BLaER1 treated with 17β-estradiol and CSF1 and Interleukin-3, amounts not matched to agents 10 nM and 100 nM (cell line): Measurements from ENCODE around the gene MOV10.

ENCODE experiments used
- H3K27ac ChIP-seq, 11 experiments: shearing (Covaris generic); formaldehyde crosslinking; 2 replicates each; pipeline ENCODE4 v1.8.1; 2022
- H3K27me3 ChIP-seq, 11 experiments: shearing (Covaris generic); formaldehyde crosslinking; 2 replicates each; pipeline ENCODE4 v1.8.1; 2022
- H3K36me3 ChIP-seq, 11 experiments: shearing (Covaris generic); formaldehyde crosslinking; 2 replicates each; pipeline ENCODE4 v1.8.1; 2022
- H3K4me1 ChIP-seq, 10 experiments: shearing (Covaris generic); formaldehyde crosslinking; 2 replicates each; pipeline ENCODE4 v1.8.1; 2022
- H3K4me2 ChIP-seq, 11 experiments: shearing (Covaris generic); formaldehyde crosslinking; 2 replicates each; pipeline ENCODE4 v1.8.1; 2022
- H3K4me3 ChIP-seq, 10 experiments: shearing (Covaris generic); formaldehyde crosslinking; 2 replicates each; pipeline ENCODE4 v1.8.1; 2022
- H3K9ac ChIP-seq, 11 experiments: shearing (Covaris generic); formaldehyde crosslinking; 2 replicates each; pipeline ENCODE4 v1.8.1; 2022
- H3K9me3 ChIP-seq, 11 experiments: shearing (Covaris generic); formaldehyde crosslinking; replicated peaks in 1 of 11; 2 replicates each; pipeline ENCODE4 v1.8.1; 2022
- H4K20me1 ChIP-seq, 11 experiments: shearing (Covaris generic); formaldehyde crosslinking; 2 replicates each; pipeline ENCODE4 v1.8.1; 2022
- Cebpa-rat ChIP-seq, 11 experiments: shearing (Covaris generic); IDR thresholded peaks; 2 replicates each; pipeline ENCODE4 v1.8.1; 2022

Gene MOV10

DNA sequence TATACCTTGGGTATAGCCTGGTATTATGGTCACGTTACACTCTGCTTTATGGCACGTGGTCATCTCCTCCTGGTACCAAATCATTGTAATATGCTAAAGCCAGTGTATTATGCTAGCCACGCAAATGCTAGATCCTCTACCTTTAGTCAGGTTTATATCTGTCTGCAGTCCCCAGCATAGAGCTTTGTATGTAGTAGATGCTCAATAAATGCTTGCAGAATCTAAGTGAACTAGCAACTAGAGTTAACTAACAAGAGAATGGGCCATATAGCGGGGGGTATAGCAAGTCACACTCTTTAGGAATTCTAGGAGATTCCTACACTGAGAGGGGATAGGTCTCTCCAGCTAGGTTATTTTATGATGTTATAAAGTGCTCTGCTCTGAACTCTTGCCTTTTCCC lies 3.0 kb downstream of the MOV10 start:
- peaks cover 28 to 42% (median 35%) of the 10 kb centered on the region in 10 experiments for H3K4me1 ChIP-seq
- no peak overlapping the region for H3K27ac ChIP-seq
- no peak for TF ChIP-seq Cebpa-rat (IDR thresholded peaks at IDR 0.05)
- H4K20me1 ChIP-seq, result peaks cover 0 to 18% (median 7%) of the 10 kb centered on the region in 11 experiments; a peak in 8 of 22 replicates
- H3K27me3 ChIP-seq, result no peaks in the 10 kb centered on the region
- peaks cover 0 to 16% (median 5%) of the 10 kb centered on the region in 11 experiments; a peak in 14 of 22 replicates for H3K36me3 ChIP-seq
- H3K4me2 ChIP-seq, result peak overlapping the region in 5 of 11 experiments; percentile 30 to 97 (median 92); a peak in 5 of 22 replicates
- H3K9ac ChIP-seq, result no peak overlapping the region
- 0 out of 22 replicates have a peak, but pooled peaks cover 0 to 5% (median 0%) of the 10 kb centered on the region in 11 experiments for H3K9me3 ChIP-seq
- no peak overlapping the region for H3K4me3 ChIP-seq

DNA sequence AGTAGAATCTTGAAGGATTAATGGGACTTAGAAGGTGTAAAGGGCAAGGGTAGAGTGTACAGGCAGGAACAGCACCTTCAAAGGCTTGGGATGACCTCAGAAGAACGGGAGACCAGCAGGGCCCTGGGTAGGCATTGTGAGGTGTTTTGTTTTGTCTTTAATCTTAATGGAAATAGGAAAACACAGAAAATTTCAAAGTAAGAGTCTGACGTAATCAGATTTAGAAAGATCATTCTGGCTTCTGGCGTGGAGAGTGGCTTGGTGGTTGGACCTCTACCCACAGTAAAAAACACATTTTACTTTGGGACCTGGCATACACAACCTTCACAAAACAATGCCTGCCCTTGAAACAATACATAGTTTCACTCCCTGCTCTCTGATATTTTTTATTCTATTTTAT lies 4.1 kb downstream of the MOV10 start:
- peaks cover 17 to 32% (median 25%) of the 10 kb centered on the region in 10 experiments for H3K4me1 ChIP-seq

GRCh38 chr1:112685913-112686312 lies 11.5 kb downstream of the MOV10 start:
- Histone ChIP-seq H4K20me1 (peaks cover 0 to 30% (median 12%) of the 10 kb centered on the region in 11 experiments; a peak in 11 of 22 replicates), H3K27me3 (no peaks in the 10 kb centered on the region), H3K4me1 (peaks cover 0 to 12% (median 9%) of the 10 kb centered on the region in 10 experiments; a peak in 13 of 20 replicates), H3K4me3 (no peak overlapping the region), H3K36me3 (peaks cover 9 to 54% (median 31%) of the 10 kb centered on the region in 11 experiments; a peak in 21 of 22 replicates), H3K9ac (no peak overlapping the region), H3K27ac (no peak overlapping the region), H3K4me2 (peak overlapping the region in 8 of 11 experiments; percentile 4 to 26 (median 20); a peak in 6 of 22 replicates), H3K9me3 (0 out of 22 replicates have a peak, but pooled peaks cover 0 to 3% (median 0%) of the 10 kb centered on the region in 11 experiments)
- TF ChIP-seq Cebpa-rat (IDR thresholded peaks at IDR 0.05), result no peak

More for the DNA sequence above, 4.1 kb downstream of the MOV10 start:
- 0 out of 22 replicates have a peak, but pooled peaks cover 0 to 5% (median 0%) of the 10 kb centered on the region in 11 experiments for H3K9me3 ChIP-seq
- no peak for TF ChIP-seq Cebpa-rat (IDR thresholded peaks at IDR 0.05)
- peaks cover 0 to 8% (median 4%) of the 10 kb centered on the region in 11 experiments; a peak in 7 of 22 replicates for H4K20me1 ChIP-seq
- peaks cover 0 to 16% (median 4%) of the 10 kb centered on the region in 11 experiments; a peak in 11 of 22 replicates for H3K36me3 ChIP-seq
- H3K4me2 ChIP-seq, result no peak overlapping the region
- H3K27me3 ChIP-seq, result no peaks in the 10 kb centered on the region
- H3K4me3 ChIP-seq, result no peak overlapping the region
- H3K27ac ChIP-seq, result no peak overlapping the region
- H3K9ac ChIP-seq, result no peak overlapping the region

GRCh38 chr1:112686417-112686816 lies 12.0 kb downstream of the MOV10 start:
- Histone ChIP-seq H3K4me3 (no peak overlapping the region), H3K27ac (no peak overlapping the region), H3K36me3 (peaks cover 11 to 59% (median 33%) of the 10 kb centered on the region in 11 experiments; a peak in 21 of 22 replicates), H3K4me2 (peak overlapping the region in 8 of 11 experiments; percentile 4 to 26 (median 20); a peak in 6 of 22 replicates), H3K9ac (no peak overlapping the region), H3K27me3 (no peaks in the 10 kb centered on the region), H4K20me1 (peaks cover 0 to 30% (median 12%) of the 10 kb centered on the region in 11 experiments; a peak in 11 of 22 replicates), H3K4me1 (peaks cover 0 to 12% (median 9%) of the 10 kb centered on the region in 10 experiments; a peak in 13 of 20 replicates), H3K9me3 (no peaks in the 10 kb centered on the region)
- no peak for TF ChIP-seq Cebpa-rat (IDR thresholded peaks at IDR 0.05)

DNA sequence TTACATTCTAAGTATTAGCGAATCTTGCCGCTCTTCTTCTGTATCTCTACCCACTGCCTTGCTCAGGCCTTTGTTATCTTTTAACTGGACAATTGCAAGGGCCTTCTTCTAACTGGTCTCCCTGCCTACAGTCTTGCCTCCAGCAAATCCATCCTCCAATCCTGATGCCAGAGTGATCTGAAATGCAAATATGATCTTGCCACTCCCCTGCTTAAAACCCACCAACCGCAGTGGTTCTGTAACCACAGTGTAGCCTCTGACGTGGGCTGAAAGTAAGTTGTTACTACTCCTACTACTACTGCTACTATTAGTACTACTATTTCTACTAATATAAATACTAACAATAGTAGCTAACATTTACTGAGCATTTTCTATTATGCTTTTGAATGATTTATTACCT lies 12.4 kb downstream of the MOV10 start:
- Histone ChIP-seq H3K9ac (no peak overlapping the region), H3K4me2 (0 out of 22 replicates have a peak overlapping the region, but pooled peaks of 1 of the 11 experiments have one; percentile 26), H3K9me3 (no peaks in the 10 kb centered on the region), H3K36me3 (peaks cover 15 to 63% (median 37%) of the 10 kb centered on the region in 11 experiments; a peak in 21 of 22 replicates), H3K27ac (no peak overlapping the region), H3K27me3 (no peaks in the 10 kb centered on the region), H4K20me1 (peaks cover 0 to 30% (median 12%) of the 10 kb centered on the region in 11 experiments; a peak in 11 of 22 replicates), H3K4me1 (peaks cover 0 to 12% (median 9%) of the 10 kb centered on the region in 10 experiments; a peak in 13 of 20 replicates), H3K4me3 (no peak overlapping the region)
- no peak for TF ChIP-seq Cebpa-rat (IDR thresholded peaks at IDR 0.05)

DNA sequence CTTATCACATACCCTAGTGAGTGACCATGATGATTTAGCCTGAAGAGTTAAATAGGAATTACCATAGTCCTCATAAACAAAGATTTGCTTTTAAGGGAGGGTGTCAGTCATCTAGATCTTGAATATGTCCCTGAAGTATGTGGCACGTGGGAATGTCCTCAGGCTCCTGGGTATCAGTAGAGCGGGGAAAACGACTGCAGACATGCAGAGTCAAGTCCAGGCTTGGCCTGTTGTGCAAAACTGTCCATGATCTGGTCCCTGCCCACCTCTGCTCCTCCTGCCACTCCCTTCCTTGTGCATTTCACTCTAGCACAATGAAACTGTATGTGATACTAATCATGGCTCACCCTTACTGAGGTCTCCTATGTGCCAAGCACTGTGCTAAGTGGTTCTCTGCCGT lies 12.9 kb downstream of the MOV10 start:
- no peaks in the 10 kb centered on the region for H3K9me3 ChIP-seq
- no peak overlapping the region for H3K4me3 ChIP-seq
- H3K4me1 ChIP-seq, result peaks cover 0 to 12% (median 9%) of the 10 kb centered on the region in 10 experiments; a peak in 13 of 20 replicates
- peaks cover 20 to 69% (median 42%) of the 10 kb centered on the region in 11 experiments; a peak in 21 of 22 replicates for H3K36me3 ChIP-seq
- TF ChIP-seq Cebpa-rat (IDR thresholded peaks at IDR 0.05), result no peak
- no peak overlapping the region for H3K27ac ChIP-seq
- H3K9ac ChIP-seq, result no peak overlapping the region
- peaks cover 0 to 30% (median 12%) of the 10 kb centered on the region in 11 experiments; a peak in 11 of 22 replicates for H4K20me1 ChIP-seq
- no peak overlapping the region for H3K4me2 ChIP-seq
- no peaks in the 10 kb centered on the region for H3K27me3 ChIP-seq

- no peak overlapping the region for H3K4me3 ChIP-seq
- no peaks in the 10 kb centered on the region for H3K9me3 ChIP-seq
- H3K4me1 ChIP-seq, result peaks cover 0 to 12% (median 9%) of the 10 kb centered on the region in 10 experiments; a peak in 13 of 20 replicates
- H3K27me3 ChIP-seq, result no peaks in the 10 kb centered on the region
- no peak for TF ChIP-seq Cebpa-rat (IDR thresholded peaks at IDR 0.05)
- no peak overlapping the region for H3K4me2 ChIP-seq
- H3K27ac ChIP-seq, result no peak overlapping the region; a peak in 1 of 22 replicates
- no peak overlapping the region for H3K9ac ChIP-seq
- peaks cover 0 to 30% (median 12%) of the 10 kb centered on the region in 11 experiments; a peak in 11 of 22 replicates for H4K20me1 ChIP-seq
- peaks cover 25 to 71% (median 48%) of the 10 kb centered on the region in 11 experiments for H3K36me3 ChIP-seq
Observed at GRCh38 chr1:112687785-112688496, 13.5 kb downstream of the MOV10 start.

DNA sequence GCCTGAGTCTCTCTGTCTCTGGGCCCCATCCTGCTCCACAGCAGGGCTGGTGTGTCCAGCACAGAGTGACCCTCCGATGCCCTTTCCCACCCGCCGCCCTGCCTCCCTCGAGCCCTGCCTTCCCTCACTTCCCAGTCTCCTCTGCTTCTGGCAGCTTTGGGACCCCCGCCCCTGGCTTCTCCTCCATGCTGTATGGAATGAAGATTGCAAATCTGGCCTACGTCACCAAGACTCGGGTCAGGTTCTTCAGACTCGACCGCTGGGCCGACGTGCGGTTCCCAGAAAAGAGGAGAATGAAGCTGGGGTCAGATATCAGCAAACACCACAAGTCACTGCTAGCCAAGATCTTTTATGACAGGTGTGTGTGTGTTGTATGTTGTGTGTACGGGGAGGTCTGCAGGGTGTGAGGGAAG lies 14.3 kb downstream of the MOV10 start:
- no peak overlapping the region for H3K4me3 ChIP-seq
- H3K9me3 ChIP-seq, result no peaks in the 10 kb centered on the region

More for the DNA sequence above, 14.3 kb downstream of the MOV10 start:
- Histone ChIP-seq H3K36me3 (peaks cover 32 to 74% (median 52%) of the 10 kb centered on the region in 11 experiments), H3K9ac (no peak overlapping the region), H3K4me1 (peaks cover 0 to 12% (median 9%) of the 10 kb centered on the region in 10 experiments; a peak in 13 of 20 replicates), H4K20me1 (peaks cover 0 to 26% (median 12%) of the 10 kb centered on the region in 11 experiments; a peak in 11 of 22 replicates), H3K27ac (no peak overlapping the region), H3K27me3 (no peaks in the 10 kb centered on the region), H3K4me2 (no peak overlapping the region)
- TF ChIP-seq Cebpa-rat (IDR thresholded peaks at IDR 0.05), result no peak
